HG03064 (cell line): ENCODE measurements around the gene COL4A6.
A peak's percentile ranks its signal among the peaks of the same experiment; 100 is the strongest.

ENCODE experiments used
- ATAC-seq: cut with Tn5 transposase; IDR thresholded peaks from one replicate; pipeline ENCODE4 v1.9.1; 2021; ENCODE audit warnings: low read depth; ENCODE audit not compliant: unreplicated experiment

Gene COL4A6

GRCh38 chrX:108285918-108286317, 152.3 kb downstream of the COL4A6 start:
- no peak for ATAC-seq

DNA sequence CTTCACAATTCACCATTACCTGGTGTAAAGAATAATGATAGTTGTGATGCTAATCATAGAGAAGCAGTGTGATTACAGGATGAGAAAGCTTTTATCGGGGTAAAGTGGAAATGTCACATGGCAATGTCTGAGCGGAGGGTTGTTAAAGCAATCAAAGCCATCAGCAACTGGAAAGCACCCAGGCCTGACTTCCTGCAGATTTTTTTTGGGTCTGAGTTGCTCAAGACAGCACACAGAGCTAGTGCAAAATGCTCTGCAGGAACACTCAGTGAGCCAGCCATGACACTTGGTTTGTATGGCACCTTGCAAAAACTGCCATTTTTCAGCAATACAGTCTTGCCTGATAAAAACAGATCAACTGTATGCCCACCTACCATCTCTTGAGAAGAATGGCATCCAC, 152.9 kb downstream of the COL4A6 start:
- ATAC-seq = no peak

DNA sequence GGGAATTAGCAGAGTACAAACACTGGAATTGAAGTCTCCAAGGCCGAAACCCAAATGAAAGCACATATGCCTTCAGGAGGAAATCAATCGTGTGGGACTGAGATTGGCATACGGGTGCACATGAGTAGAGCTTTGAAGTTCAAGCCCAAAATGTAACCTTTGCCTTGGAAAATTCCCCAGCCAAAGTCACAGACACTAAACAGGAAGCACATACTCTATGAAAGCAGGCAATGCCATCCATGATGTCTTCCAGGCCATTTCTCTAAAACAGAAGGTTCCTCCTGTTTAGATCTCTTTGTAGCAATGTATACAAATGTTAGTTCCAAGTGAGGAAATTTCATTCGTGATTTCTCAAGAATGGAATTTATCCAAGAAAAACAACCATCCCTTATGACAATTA, 162.5 kb downstream of the COL4A6 start:
- ATAC-seq = no peak

- no peak for ATAC-seq
Measured at GRCh38 chrX:108271397-108271787, 166.8 kb downstream of the COL4A6 start.

- no peak for ATAC-seq
Measured at GRCh38 chrX:108270739-108271396, 167.4 kb downstream of the COL4A6 start.

GRCh38 chrX:108270280-108270679, 167.9 kb downstream of the COL4A6 start:
- no peak for ATAC-seq

DNA sequence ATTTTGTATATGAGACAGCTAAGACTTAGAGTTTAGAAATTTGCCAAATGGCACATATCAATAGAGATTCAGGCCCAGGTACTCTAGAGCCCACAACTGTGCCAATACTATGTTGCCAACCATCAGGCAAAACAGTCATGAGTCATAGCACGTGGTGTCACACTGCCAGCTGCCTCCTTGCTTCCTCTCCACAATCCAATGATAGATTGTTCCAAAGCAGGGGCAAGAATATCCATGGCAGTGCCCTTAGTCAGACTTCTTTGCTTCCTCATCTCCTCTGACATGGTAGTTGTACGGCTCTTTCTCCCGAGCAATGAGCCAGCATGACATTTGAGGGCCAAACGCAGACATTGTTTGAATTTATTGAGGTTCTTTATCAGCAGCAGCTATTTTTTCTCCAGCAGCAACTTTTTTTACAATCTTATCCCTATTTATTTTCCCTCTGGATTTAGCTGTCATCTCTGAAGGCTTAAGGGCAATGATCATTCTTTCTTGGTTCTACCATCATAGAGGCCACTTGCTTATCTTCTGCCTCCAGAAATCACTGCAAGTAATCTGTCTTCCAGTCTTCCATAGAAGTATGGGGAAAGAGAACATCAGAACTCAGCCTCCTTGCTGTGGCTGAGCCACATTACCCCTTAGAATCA, 169.7 kb downstream of the COL4A6 start:
- ATAC-seq = no peak

DNA sequence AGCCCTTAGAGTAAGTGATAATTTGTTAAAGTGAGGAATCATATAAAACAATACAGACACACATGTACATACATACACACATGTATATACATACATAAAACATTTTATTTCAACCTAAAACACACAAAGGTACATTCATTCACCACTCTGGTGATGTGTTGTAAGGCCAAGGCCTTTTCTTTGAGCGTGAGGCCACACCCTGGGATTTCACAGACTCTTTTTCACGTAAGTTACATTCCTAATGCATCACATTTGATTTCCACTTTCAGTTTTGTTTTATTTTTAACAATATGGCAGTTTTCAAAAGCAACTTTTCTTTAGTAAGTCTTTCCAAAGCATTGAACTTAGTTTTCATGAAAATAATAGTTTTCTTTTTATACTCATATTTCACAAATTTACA, 170.7 kb downstream of the COL4A6 start:
- no peak for ATAC-seq

DNA sequence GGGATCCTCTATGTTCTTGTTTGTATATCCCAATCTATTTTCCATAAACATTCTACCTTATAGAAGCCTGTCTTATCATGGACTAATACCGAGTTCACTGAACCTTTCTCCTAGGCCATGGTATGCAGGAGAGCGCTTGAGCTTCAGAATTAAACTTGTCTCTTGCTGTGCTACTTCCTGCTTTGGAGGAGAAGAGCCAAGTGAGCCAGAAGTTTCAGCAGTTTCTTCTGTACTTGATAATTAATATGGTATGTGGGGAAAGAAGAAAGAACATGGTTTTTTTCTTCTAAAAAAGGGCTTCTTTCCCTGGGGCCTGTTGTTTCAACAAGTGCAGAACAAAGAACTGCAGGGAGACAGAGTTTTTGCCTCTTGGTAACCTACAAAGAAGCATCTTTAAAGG, 173.8 kb downstream of the COL4A6 start:
- no peak for ATAC-seq

DNA sequence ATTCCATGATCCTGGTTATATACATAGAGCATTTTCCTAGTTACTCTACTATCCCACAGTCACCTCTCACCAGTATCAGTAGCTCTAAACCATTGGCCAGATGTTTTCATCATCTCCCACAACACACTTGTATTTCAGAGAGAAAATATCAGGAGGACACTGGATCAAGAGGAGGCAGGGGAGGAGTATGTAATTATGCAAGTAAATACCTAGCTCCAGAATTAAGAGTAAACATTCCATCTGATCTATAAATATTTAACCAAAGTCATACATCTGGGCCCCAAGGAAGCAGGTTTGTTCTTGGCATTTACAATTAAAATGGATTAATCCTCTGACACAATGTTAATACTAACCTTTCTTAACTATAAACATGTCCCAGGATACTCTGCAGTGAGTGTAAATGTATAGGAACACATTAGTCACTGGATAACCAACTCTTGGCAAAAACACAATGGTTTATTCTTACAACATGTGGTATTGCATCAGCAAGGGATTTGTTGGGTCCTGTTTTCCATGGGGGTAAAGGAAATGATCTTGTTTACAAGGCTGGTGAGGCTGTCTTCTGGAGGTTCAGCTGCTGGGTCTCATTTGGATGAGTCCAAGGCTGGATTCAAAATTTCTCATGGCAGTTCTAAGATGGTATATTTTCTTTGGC, 176.5 kb downstream of the COL4A6 start:
- no peak for ATAC-seq

GRCh38 chrX:108257556-108257955, 180.7 kb downstream of the COL4A6 start:
- ATAC-seq = no peak

- ATAC-seq = no peak
Measured at GRCh38 chrX:108254636-108255035, 183.6 kb downstream of the COL4A6 start.

DNA sequence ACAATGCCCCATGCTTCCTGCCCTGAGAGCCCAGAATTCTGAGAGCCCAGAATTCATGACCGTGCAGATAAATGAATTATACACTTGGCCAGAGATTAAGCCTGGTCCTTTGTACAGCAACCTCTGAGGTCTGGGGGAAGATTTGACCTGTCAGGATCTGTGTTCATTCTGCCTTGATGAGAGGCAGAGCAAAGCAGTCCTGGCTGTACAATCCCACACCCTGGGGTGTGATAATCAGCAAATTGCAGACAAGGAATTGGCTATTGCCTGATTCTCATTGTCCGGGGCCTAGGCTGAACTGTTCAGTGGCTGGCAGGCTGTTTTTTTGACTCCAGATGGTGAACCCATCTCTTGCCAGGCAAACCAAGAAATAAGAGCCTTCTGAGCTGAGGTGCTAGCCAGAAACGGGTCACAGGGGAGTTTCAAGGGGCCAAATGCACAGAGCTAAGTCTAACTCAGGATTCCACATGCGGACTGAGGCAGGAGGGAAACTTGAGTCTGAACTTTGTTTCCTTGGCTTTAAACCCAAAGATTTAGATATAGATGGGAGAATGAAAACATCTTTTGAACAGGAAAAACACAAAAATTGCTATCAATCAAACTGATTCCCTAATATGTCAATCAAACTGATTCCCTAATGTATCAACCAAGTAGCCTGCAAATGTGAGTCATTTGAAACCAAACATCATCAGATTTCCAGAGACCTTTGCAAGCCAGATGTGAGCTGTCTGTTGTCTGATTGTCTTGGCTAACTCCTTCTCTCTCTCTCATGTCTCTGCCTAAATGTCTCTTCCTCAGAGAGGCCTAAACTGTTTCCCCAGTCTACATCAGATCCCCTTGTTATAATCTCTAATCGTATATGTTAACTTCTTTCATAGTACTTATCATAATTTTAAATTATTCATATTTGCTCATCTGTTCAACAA, 187.3 kb downstream of the COL4A6 start:
- no peak for ATAC-seq

- ATAC-seq = no peak
Measured at GRCh38 chrX:108246304-108246954, 191.8 kb downstream of the COL4A6 start.

- ATAC-seq = no peak
Measured at GRCh38 chrX:108245462-108245861, 192.8 kb downstream of the COL4A6 start.

GRCh38 chrX:108235986-108236385, 202.2 kb downstream of the COL4A6 start:
- ATAC-seq = no peak

DNA sequence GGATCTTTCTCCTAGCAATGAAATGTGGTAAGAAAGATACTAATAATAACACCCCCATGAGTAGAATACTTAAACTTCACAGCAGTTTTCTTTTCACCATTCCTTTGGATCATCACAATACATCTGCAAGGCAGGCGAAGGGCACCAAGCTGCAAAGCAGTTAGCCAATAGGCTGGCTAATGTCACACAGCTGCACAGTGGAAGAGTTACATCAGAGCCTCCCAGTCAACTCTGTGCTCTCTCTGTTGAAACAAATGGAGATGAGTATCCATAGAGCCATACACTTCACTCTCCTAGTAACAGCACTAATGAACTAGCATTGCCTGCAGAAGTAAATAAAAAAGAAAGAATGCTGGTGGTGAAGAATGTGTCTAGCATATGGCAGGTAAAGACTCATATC, 207.6 kb downstream of the COL4A6 start:
- no peak for ATAC-seq

DNA sequence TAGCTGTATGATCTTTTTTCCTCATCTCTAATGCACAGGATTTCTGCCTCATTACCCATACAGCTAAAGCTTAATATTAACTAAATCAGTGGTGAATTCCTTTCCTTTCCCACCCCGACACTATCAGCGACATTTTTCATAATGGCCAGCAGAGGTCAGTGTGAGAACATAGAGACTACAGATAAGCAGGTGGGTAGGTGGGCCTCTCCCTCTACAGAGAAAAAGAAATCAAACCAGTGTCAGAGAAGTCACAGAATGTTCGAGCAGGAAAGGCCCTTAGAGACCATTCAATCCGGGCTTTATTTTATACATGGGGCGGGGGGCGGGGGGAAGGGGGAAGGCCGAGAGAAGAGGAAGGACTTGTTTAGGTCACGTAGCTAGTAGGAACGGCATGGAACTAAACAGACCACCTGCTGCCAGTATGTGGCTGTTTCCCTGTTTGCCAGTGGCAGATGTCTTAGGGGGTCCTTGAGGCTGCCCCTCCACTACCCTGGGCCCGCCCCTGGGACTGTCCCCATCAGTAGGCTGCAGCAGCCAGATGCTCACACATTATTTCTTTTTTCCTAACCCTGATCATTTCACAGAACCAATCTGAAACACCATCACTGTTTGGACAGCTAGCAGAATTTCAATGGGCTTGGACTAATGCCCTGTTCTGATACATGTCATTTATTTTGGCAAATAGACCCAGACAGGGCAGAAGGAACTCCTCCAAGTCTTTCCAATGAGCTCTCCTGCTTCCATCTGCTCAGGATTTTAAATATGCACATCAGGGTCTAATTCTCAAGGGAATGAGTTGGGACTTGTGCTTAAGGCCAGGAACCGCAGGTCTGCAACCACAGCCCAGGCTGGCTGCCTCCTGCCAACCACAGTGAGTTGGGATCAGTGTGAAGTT, 213.2 kb downstream of the COL4A6 start:
- peak; percentile 70 for ATAC-seq

DNA sequence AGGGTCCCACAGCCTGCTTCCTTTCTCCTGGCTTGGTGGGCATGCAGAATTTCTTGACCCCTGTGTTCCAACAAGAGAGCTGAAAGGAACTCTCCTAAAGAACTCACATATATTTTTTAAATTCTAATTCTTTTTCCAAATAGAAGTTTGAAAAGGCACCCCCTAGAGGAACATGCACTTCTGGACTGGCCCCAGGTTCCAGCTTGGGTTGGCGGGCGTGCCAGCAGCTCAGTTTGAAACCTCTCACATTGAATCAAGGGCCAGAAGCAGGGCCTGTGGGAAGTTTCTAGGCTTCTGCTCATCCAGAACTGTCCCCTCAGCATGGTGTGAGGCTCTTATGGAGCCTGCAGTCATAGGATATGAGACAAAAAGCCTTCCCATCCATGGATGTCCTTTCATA, 214.0 kb downstream of the COL4A6 start:
- ATAC-seq = peak; percentile 16
